ENCODE measurements around the gene ALOX12B.

DNA sequence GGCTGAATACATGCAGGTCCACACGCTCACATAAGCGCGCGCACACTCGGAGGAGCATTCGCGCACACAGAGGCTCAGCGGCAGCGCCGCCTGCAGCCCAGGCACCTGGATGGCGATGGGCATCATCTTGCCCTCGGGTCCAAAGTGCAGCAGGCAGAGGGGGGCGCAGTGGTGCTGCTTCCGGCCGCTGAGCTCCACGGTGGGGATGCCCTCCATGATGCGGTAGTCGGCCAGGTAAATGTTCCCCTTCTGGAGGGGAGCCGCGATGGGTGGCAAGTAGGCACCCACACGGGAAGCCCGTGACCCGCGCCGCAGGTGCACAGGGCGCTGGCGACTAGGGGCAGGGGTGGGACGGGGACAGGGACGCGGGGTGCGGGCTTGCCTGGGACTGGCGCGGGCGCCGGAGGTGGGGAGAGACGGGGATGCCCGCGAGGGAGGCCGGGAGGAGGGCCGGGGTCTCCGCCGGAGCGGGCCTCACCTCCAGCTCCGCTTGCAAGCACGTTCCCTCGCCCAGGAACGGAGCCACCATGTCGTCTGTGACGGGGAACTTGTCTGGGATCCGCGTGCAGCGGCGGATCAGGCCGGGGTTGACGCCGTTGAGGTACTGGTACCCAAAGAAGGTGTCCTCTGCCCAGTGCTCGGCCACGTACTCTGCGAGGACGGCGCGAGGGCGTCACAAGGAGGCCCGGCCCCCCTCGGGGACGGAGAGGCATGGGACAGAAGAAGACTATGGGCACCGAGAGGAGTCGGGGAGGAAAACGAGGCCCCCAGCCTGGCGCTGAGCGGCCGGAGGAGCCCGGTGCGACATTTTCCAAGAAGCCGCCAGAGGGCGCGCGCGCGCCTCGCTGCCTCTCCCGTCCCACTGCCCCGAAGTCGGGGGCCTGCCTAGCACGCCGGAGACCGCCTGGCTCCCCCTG lies 8.0 kb downstream of the ALOX12B start:
- no peak for TF ChIP-seq POLR2A (IDR thresholded peaks at IDR 0.05)
- peak; percentile 73 to 95 (median 81) for TF ChIP-seq CTCF (IDR thresholded peaks at IDR 0.05)
